ENCODE measurements around the gene ZNF839. TPM values are rescaled to one million over a fixed set of nuclear protein-coding genes. Genes with fewer than 3 reads are reported as not detected.
"Not testable (repeated sequence)": the region's sequence is repeated elsewhere in the genome, so short reads cannot be mapped to it uniquely, and the experiment has no call there.

The ZNF839 gene
- polyA plus RNA-seq, 1 experiment = 9.0 TPM

GRCh38 chr14:102295270-102295669, 24.3 kb upstream of the ZNF839 start:
- POLR2A ChIA-PET = no interaction called here
- CTCF ChIA-PET = interaction anchor here (0.6 to 3.2 kb wide), 5 partner anchors 9 to 1890 kb away, joined by 3 to 11 read pairs (median 4); no protein-coding TSS in a partner anchor
- no peaks in the 10 kb centered on the region for H3K27me3 ChIP-seq (ENCODE audit: control insufficient read depth, insufficient read depth, low read length)
- no peaks in the 10 kb centered on the region; the same call in 1 of the 2 replicates for H3K36me3 ChIP-seq (ENCODE audit: control insufficient read depth, insufficient read depth, low read length)
- peak; percentile 45 for TF ChIP-seq CTCF (IDR thresholded peaks at IDR 0.05; ENCODE audit: insufficient read depth, low read depth, low read length)
- DNase-seq (ENCODE audit: low read depth) = no peak
- H3K4me3 ChIP-seq (ENCODE audit: low read depth, low read length) = no peak overlapping the region

GRCh38 chr14:102297436-102298170, 21.9 kb upstream of the ZNF839 start:
- CTCF ChIA-PET = interaction anchor here (0.6 to 1.5 kb wide), 3 partner anchors 19 to 201 kb away, joined by 3 read pairs; no protein-coding TSS in a partner anchor
- no peak for DNase-seq (ENCODE audit: low read depth)
- no peak for TF ChIP-seq CTCF (IDR thresholded peaks at IDR 0.05; ENCODE audit: insufficient read depth, low read depth, low read length)
- Histone ChIP-seq H3K27me3 (ENCODE audit: control insufficient read depth, insufficient read depth, low read length) (no peaks in the 10 kb centered on the region), H3K4me3 (ENCODE audit: low read depth, low read length) (no peak overlapping the region), H3K36me3 (ENCODE audit: control insufficient read depth, insufficient read depth, low read length) (no peaks in the 10 kb centered on the region; the same call in 1 of the 2 replicates)
- POLR2A ChIA-PET = no interaction called here

- DNase-seq (ENCODE audit: low read depth); POLR2A ChIA-PET; H3K36me3 ChIP-seq (ENCODE audit: control insufficient read depth, insufficient read depth, low read length); H3K4me3 ChIP-seq (ENCODE audit: low read depth, low read length); H3K27me3 ChIP-seq (ENCODE audit: control insufficient read depth, insufficient read depth, low read length): not testable (repeated sequence)
- CTCF ChIA-PET = interaction anchor here (0.6 to 1.4 kb wide), 2 partner anchors 18 to 33 kb away, joined by 3 read pairs; no protein-coding TSS in a partner anchor
Observed at GRCh38 chr14:102298303-102299070, 21.1 kb upstream of the ZNF839 start.

- no peak for DNase-seq (ENCODE audit: low read depth)
- Histone ChIP-seq H3K4me3 (ENCODE audit: low read depth, low read length) (no peak overlapping the region), H3K36me3 (ENCODE audit: control insufficient read depth, insufficient read depth, low read length) (no peaks in the 10 kb centered on the region), H3K27me3 (ENCODE audit: control insufficient read depth, insufficient read depth, low read length) (no peaks in the 10 kb centered on the region)
- no peak for TF ChIP-seq CTCF (IDR thresholded peaks at IDR 0.05; ENCODE audit: insufficient read depth, low read depth, low read length)
- POLR2A ChIA-PET = no interaction called here
- CTCF ChIA-PET = interaction anchor here (0.9 to 3.0 kb wide), 4 partner anchors 9 to 67 kb away, joined by 4 to 25 read pairs (median 12); no protein-coding TSS in a partner anchor
Observed at GRCh38 chr14:102303664-102304063, 15.9 kb upstream of the ZNF839 start.

- DNase-seq (ENCODE audit: low read depth) = peak; percentile 94
- Histone ChIP-seq H3K4me3 (ENCODE audit: low read depth, low read length) (peak within 1 kb of the TSS; percentile 62), H3K36me3 (ENCODE audit: control insufficient read depth, insufficient read depth, low read length) (no peaks in the 10 kb centered on the region), H3K27me3 (ENCODE audit: control insufficient read depth, insufficient read depth, low read length) (no peaks in the 10 kb centered on the region)
- POLR2A ChIA-PET = no interaction called here
- CTCF ChIA-PET = interaction anchor here (0.6 to 3.0 kb wide), 4 partner anchors 10 to 141 kb away, joined by 4 to 25 read pairs (median 11); no protein-coding TSS in a partner anchor
- no peak for TF ChIP-seq CTCF (IDR thresholded peaks at IDR 0.05; ENCODE audit: insufficient read depth, low read depth, low read length)
Observed at GRCh38 chr14:102304611-102305506, 14.7 kb upstream of the ZNF839 start, which contains the start of gene MOK. TSS of gene MOK (minus strand) at chr14:102305164. CDS start at chr14:102304968, 196 bp downstream.

Measured in BJ (cell line).